GM18507 (cell line): ENCODE results near the gene THY1.

ENCODE experiments used
- DNase-seq: peaks from one replicate; pipeline ENCODE4 v3.0.0; 2011; ENCODE audit warnings: low read depth; ENCODE audit not compliant: insufficient read length; ENCODE audit errors: extremely low spot score
- FAIRE-seq: peaks from 2 replicates; lab custom pipeline; 2011; peaks lifted over from hg19 to GRCh38; lab: Jason Lieb, UNC

Gene THY1

DNA sequence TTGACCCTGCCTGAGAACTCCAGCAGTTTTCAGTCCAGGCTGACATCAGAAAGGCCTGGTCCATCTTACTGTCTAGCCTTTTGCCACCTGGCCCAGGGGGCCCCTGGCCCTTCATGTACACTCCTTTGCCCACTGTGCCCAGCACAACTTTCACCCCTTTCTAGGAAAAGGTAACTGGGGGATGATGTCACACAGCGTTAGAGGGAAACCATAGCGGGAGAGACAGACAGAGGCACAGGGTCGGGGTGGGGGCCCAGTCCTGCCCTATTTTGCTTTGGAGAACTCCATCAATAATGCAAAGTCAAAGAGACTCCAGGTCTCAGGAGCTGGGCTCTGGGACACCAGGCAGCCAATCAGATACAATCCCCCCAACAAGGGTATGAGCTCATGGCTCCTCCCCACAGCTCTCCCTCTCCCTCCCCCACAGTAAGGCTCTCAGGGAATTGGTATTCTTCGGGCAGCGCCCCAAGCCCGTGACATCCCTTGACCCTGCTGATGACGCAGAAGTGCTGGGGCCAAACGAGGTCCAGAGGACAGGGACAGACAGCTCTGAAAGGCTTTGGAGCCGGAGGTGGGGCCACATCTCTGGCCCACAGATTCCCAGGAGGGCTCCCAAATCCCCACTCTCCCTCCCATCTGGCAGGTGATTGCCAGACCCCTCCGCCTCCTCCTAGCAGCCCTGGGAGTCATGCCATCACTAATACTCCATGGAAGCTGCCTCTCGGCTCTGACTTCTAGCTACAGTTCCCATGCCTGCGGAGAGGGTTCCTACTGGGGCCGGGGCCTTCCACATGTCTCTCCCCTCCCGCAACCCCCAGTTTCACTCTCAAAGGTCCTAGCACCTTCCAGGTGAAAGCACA lies 47.4 kb downstream of the THY1 start:
- no peak for FAIRE-seq
- no peak for DNase-seq

DNA sequence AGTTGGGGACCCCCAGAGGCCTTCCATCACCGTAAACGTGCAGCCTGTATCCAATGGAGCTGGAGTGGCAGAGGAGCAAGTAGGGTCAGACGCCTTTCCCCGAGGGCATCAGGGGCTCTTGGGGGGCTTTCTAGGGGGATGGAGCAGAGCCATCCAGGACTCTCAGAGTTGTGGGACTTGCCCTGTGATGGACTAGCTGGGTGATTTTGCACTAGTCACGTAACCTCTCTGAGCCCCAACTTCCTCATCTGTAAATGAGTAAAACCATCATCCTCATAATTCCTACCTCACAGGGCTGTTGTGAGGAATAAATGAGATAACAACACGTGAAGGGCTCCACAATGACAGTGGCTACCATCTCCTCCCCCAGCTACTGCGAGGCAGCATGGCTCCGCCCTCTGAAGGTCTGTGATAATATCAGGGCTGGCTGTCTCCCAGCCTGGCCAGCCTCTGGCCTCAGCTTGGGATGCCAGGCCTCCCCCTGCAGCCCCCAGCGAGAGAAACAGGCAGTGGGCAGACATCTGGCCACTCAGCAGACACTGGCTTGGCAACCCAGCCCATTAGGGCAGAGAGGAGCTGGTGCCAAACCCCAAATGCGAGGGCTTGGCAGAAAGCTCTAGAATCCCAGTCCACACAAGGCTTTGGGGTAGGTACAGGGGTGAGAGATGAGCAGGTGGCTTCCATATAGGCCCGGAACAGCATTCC lies 48.2 kb downstream of the THY1 start:
- no peak for FAIRE-seq
- DNase-seq: no peak

DNA sequence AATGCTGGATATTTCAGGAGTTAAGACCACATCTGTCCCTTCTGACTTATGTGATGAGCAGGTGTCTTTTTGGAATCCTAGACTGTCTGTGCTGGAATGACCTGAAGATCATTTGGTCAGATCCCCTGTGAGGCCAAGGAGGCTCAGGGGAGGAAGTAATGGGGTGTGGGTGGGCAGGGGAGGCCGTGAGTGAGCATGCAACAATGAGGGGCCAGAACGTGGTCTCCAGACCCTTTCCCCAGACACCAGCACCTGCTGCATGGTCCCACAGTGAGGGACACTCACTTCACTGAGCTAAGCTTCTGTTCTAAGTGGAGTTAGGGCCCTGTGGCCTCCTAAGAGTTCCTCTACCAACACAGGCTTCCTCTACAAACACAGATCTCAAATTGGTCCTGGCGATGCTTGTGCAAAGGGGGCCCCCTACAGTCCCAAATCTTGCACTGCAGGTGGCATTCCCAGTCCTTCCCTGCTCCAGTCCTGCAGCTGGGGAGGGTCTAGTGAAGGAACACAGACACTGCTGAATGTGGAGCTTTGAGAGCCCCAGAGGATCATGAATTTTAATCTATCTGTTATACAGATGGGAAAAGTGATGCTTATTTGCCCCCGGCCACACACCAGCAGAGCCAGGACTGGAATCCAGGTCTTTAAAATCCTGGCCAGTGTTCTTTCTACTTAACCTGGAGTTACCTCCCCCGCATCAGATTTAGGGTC lies 48.9 kb downstream of the THY1 start:
- no peak for DNase-seq
- peak; percentile 26 for FAIRE-seq

DNA sequence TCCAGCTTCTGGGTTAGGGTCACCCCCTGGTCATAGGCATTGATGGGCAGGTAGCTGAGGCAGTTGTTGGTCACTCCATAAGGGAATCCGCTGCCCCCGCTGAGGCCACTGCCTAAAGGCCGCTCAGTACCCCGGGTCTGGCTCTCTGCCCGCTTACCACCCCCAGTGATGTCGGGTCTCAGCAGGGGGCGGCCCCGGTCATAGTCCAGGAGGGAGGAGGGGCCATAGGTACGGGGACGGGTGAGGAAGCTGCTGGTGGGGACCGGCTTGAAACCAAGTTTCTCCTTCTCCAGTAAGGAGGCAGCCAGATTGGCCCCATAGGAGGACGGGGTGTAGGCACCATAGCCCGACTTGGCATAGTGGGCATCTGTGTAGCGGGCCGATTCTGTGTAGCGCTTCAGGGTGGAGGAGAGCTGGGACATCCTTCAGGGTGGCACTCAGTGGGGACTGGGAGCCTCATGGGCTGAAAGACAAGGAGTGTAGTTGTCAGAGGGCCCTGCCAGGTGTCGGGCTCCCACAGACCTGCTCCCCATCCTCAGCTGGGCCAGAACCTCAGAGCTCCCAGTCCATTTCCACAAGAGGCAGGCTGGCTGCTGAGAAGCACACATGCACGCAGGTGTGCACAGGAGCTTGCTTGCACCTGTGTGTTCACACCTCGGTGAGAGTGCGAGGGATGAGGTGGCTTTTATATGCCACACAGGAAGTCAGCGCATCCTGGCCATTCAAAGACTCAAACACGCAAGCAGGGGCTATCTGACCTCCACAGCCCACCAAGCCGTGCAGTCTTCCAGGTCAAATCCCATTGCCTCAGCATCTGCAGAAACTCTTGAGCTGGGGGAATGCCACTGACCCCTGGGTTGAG lies 49.7 kb downstream of the THY1 start:
- FAIRE-seq (no peak), DNase-seq (no peak)

DNA sequence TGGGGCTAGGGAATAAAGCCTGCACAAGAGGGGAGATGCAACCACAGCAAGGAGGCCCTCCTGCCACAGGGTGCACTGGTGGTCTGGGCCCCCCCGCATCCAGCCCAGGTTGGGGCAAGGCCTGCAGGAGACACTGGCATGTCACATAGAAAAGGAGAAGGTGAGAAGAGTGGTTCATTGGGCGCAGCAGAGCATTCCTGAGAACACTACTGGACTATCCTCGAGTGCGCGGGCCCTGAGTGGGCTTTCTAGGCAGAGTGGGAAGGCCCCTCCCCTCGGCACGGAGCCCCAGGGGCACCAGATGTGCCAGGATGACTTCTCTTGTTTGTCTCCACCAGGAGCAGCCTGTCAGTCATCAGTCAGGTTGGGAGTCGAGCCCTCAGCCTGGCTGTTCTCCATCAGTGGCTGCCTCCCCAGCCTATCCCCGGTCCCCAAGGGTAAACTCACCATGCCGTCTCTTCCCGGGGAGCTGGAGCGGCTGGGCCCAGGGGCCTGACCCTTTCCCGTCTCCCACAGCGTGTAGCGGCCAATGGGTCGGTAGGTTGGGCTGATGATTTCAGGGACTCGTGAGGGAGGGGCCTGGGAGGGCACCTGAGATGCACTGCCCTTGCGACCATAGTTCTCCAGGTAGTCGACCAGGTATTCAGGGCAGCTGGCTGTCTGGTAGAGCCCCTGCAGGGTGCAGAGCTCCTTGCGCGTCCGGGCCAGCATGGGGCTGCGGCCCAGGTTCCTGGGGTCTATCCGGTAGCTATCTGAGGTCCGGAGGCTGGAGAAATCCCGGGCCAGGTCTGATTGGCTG lies 50.5 kb downstream of the THY1 start:
- FAIRE-seq (no peak), DNase-seq (no peak)

DNA sequence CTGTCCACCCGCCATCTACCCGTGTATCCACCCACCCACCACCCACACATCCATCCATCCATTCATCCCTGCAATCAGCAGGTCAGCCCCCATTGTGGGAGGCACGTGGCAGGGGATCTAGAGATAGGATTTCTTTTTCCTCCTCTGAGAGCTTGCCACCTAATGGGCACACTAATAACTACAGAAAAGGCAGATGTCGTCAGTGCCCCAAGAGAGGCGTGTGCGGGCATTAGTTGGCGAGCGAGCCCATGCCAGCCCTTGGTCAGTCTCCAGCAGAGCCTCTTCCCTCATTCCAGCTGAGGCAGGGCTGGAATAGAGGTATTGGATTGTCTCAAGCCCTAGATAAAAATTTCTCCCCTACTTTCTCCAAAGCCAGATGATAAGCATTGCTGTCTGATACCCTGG lies 51.2 kb downstream of the THY1 start:
- DNase-seq (no peak), FAIRE-seq (no peak)

DNA sequence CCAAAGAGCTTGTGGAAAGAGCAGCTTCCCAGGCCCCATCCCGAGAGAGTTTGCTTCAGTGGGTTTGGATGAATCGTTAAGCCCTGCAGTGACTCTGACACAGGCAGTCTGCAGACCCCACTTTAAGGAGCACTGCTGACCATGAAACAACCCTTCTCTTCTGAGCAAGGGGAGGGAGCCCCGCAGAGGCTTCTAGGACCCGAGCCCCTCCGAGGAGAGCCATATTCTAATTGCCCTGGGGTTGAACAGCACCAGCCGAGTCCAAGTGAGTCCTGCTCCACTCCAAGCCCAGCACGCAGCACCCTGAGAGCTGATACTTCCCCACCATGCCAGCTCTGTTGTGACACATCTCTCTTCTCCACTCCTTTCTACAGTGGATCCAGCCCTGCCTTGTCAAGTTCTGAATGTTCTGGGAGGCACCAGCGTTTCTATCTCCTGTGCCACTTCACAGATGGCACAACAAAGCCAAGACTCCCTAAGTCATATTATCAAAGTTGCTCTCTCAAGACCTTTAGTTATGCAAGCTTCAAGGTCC lies 51.8 kb downstream of the THY1 start:
- no peak for FAIRE-seq
- no peak for DNase-seq

DNA sequence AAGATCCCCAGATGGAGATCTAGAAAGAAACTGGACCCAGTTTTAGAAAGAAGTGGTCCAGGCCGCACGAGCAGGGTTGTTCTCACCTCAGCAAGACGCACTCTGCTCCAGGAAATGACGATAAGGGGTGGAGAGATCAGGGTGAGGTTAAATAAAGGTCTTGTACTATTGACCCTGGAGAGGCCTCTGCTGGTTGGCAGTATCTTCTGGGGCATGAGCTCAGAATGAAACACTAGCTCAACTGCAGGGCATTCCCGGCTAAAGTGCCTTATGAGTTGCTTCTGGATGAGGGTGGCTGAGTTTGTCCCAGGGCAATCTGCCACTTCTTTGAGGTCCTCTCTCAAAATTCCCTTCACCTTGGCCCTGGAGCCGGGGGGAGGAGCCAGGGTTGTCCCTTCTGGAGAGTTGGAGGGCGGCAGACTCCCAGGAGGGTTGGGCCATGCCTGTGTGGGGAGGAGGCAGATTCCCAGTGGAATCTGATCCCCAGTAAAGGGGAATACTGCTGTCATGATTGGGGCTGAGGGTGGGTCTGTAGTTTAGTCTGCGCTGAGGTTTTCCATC lies 52.4 kb downstream of the THY1 start:
- no peak for DNase-seq
- FAIRE-seq: no peak

DNA sequence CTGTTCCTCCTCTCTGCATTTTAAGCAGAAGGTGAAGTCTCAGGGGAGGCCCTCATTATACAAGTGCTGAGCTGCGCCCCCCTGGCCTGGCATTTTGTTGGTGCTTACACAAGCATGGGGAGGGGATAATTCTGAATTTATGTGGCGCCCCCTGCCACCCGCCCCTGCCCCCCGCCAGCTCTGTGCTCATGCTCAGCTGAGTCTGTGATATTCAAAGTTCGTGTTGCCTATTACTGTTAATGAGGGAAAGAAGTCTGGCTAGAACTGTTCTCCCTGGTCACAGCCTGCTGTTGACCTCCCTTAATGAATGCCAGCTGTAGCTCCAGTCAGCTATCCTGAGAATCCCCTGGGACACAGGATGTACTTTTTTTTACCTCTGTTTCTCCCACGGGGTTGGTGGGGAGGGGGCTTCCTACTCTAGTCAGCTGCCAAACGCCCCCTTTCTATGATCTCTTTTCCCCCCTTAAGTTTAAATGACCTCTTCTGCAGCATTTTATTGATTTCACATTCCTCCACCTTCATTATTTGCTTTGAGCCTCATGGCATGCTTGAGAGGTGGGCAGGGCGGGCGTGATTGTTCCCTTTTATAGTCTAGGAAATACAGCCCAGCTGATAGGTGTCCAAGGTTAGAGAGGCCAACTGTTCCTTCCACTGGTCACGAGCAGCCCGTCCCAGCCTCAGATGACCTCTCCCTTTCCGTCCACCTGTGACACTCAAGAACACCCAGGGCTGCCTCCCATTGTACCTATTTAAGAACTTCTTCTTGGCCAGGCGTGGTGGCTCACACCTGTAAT lies 53.6 kb downstream of the THY1 start:
- DNase-seq (no peak), FAIRE-seq (no peak)

DNA sequence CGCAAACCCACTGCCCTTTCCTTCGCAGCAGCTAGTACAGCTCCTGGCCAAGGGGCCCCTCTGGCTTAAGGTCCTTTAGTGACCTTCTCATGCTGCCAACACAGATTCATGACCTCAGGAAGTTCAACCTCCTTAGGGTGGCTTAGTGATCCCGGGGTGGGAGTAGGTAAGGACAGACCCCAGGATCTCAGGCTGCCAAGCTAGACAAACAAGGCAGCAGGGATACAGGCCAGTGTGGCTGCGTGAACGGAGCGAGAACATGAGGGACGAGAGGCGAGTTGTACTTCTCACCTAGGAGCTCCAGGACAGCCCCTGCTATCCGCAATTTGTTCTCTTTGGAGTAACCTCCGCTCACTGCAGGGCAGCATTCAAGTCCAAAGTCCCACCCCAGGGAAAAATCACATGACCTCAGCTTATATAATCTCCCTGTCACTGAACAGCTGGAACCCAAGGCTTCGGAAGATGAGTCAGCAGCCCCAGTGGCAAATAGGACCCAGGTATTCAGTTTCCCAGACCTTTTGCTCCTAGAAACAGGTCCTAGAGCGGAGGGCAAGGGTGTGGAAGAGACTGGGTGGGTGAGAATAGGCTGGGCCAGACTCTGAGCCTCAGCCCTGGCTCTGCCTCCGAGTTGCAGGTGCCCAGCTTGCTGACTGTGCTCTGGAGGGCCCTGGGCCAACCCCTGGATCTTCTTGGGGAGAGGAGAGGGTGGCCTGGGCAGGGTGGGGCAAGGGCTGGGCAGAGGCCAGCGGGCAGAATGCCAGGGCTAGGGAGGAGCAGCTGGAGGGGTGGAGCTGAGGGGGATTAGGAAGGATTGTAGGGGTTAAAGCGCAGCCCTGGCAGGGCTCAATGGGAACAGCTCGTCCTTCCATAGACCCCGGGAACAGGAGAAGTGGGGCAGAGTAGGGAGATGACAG lies 54.6 kb downstream of the THY1 start:
- no peak for FAIRE-seq
- no peak for DNase-seq

DNA sequence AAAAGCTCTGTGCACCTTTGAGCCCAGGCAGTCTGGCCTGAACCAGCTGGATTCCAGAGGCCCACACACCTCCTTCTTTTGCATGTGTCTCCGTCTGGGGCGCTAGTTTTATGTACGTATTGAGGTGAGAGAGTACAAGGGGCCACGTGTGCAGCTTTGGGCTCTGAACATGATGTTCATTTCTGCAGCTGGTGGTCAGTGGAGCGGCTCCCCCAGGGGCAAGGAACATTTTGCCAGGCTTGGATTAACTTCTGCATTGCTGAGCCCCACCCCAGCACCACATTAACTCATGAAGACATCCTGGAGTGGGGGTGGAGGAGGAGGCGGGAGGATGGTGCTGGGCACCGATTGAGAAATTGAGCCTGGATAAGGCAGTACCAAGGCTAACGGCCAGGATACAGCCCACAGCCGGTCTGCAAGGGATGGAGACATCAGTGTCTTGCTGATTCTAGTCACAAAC lies 55.3 kb downstream of the THY1 start:
- no peak for FAIRE-seq
- DNase-seq: no peak
